Activated CD4-positive, alpha-beta T cell treated with anti-CD3 and anti-CD28 coated beads, Interleukin-2, amount 50 U/mL, for 48 hours (primary cell): Measurements from ENCODE around the gene SEL1L2.
"Not testable (repeated sequence)": the region's sequence is repeated elsewhere in the genome, so short reads cannot be mapped to it uniquely, and the experiment has no call there.

Experiments used
- DNase-seq, 2 experiments: peaks; one replicate each; pipeline ENCODE4 v3.0.0-alpha.2; 2020

SEL1L2 gene, protein sequence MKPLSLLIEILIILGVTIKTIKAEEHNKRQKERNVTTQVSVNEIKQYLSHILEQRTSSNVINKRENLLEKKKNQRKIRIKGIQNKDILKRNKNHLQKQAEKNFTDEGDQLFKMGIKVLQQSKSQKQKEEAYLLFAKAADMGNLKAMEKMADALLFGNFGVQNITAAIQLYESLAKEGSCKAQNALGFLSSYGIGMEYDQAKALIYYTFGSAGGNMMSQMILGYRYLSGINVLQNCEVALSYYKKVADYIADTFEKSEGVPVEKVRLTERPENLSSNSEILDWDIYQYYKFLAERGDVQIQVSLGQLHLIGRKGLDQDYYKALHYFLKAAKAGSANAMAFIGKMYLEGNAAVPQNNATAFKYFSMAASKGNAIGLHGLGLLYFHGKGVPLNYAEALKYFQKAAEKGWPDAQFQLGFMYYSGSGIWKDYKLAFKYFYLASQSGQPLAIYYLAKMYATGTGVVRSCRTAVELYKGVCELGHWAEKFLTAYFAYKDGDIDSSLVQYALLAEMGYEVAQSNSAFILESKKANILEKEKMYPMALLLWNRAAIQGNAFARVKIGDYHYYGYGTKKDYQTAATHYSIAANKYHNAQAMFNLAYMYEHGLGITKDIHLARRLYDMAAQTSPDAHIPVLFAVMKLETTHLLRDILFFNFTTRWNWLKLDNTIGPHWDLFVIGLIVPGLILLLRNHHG

DNA sequence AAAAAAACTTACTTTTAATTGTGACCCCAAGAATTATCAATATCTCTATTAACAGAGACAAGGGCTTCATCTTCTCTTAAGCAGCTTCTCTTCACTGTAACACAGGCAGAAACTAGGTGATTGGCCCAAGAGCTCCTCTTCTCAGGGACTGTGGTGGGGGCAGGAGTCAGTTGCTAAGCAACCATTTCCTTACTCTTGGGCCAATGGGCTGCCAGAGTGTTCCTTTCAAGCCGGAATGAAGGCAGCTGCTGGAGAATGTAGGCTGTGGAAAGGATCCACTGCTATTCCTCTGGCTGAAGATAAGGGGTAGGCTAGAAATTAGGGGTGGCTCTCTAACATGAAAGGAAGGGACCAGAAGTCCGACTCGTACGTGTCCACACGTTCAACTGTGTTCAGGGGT is at the start of gene SEL1L2:
SEL1L2 (minus strand) TSS at position 150 of the 400 bp plus-strand sequence; CDS start at position 70, 80 bp downstream.
- DNase-seq, result no peak

DNA sequence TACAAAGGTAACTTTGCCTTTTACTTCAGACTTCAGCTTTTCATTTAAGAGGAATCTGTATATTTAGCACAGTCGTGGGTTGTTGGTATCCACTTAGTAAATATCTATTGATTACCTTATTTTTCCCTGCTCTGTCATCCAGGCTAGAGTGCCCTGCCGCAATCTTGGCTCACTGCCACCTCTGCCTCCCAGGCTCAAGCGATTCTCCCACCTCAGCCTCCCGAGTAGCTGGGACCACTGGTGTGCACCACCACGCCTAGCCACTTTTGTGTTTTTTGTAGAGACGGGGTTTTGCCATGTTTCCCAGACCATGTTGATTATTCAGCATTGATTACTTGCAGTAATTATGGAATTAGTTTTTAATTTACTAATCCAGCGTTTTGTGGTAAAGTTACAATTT is 46.2 kb upstream of the SEL1L2 start:
- no peak for DNase-seq

DNA sequence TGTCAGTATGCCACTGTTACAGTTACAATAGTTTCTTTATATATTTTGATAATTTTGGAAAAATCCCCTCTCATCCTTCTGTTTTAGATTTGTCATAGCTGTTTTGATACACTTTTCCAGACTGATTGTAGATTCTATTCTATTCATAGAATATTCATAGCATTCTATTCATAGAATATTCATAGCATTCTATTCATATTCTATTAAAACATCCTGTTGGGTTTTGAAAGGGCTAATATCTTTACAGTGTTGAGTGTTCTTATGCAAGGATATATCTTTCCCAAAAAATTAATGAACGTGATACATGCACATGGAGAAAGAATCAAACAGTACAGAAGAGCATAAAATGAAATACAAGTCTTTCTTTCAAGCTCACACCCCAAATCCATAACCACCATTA is 42.9 kb upstream of the SEL1L2 start:
- DNase-seq, result no peak

DNA sequence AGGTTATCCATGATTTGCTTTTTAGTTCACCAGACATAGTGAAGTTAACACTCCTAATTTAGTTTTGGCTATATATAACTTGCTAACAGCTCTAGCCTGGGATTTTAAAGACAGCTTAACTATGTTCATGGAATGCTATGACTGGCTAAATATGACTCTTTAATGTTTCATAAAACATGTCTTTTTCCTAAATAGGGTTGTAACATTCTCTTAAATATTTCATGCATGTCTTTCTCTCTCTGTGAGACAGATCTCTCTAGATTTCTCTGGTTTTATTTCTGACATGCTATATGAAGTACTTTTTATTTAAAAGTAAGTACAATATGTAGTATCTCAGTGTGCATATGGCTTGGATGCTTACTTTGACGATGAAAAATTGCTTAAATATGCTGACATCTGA is 40.6 kb upstream of the SEL1L2 start:
- no peak for DNase-seq

DNA sequence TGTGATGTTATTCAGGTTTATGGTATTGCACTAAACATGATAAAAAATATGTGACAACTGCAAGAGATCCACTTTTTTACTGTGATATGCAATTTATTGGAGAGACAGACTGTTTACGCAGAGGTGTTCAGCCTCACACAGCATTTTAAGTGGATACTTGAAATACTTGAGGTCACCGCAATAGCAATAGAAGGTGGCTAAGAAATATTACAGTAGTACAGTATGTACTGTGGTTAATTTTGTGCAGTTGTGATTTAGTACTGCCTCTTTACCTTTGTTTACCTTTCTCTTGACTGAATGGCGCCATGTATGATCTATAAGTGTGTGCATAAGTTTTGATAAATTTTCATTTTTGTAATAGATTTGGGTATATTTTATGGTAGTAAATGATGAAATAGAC is 22.3 kb upstream of the SEL1L2 start:
- no peak for DNase-seq

DNA sequence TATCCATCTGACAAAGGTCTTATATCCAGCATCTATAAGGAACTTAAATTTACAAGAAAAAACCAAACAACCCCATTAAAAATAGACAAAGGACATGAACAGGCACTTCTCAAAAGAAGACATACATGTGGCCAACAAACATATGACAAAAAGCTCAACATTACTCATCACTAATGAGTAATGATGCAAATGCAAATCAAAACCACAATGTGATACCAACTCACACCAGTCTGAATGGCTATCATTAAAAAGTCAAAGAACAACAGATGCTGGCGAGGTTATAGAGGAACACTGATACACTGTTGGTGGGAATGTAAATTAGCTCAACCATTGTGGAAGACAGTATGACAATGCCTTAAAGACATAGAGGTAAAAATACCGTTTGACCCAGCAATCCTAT is 18.8 kb upstream of the SEL1L2 start:
- no peak for DNase-seq

DNA sequence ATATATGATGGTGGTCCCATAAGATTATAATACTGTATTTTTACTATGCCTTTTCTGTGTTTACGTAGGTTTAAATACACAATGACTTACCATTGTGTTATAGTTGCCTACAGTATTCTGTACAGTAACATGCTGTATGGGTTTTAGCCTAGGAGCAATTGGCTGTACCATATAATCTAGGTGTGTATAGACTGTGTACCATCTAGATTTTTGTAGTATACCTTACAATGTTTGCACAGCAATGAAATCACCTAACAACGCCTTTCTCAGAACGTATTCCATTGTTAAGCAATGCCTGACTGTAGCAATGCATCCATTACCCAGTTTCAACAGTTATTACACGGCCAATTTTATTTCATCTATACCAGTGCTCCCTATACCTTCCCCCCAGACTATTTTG is 15.6 kb upstream of the SEL1L2 start:
- DNase-seq, result no peak

DNA sequence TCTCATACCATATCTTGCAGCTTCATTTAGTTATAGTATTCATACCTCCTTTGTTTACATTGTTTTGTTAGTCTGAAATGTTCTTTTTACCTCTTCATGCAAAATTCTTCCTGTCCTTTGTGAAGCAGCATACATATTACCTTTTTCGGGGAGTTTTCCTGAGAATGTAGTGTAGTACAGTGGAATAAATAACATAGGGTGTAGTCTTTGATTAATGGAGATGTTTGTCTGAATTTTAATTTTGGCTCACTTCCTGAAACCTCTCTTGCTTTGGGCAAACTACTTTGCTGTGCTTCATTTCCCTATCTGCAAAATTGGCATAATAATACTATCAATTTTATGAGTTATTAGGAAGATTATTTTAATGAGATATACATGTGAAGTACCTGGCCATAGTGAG is 10.5 kb upstream of the SEL1L2 start:
- DNase-seq, result no peak

DNA sequence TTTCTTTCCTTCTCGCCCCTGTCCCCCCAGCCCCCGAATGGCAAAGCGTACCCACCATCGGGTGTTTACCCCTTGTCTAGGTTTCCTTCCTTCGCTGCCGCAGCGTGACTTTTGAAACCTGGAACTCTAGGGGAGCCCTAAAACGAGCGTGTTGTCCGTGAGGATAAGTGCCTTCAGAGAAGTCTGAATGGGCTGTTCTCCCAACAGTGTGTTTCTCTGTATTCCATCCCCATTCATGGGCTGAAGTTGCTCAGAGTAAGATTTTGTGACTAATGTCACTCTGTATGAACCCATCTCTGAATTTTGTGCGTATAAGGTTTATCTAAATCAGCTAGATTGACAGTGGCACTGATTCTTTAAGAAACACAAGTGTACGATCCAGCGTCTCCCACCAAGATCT is 5.9 kb upstream of the SEL1L2 start:
- DNase-seq, result no peak

DNA sequence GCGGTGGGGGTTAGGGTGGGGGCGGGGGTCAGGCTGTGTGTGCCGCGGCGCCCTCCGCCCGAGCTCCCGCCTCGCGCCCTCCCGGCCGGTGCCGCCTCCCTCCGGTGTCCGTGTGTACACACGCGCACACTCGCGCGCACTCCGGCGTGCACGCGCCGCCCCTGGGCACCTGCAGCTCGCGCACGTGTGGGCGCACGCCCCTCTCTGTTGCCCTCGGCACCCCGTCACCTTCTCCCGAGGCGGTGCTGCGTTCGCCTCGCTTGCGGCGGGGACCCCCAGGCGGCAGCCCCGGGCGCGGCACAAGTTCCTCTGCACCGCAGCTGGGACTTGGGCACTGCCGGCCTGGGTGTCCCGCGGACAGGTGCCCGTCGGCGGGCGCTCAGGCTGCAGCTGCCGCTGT is 5.4 kb upstream of the SEL1L2 start:
- no peak for DNase-seq

DNA sequence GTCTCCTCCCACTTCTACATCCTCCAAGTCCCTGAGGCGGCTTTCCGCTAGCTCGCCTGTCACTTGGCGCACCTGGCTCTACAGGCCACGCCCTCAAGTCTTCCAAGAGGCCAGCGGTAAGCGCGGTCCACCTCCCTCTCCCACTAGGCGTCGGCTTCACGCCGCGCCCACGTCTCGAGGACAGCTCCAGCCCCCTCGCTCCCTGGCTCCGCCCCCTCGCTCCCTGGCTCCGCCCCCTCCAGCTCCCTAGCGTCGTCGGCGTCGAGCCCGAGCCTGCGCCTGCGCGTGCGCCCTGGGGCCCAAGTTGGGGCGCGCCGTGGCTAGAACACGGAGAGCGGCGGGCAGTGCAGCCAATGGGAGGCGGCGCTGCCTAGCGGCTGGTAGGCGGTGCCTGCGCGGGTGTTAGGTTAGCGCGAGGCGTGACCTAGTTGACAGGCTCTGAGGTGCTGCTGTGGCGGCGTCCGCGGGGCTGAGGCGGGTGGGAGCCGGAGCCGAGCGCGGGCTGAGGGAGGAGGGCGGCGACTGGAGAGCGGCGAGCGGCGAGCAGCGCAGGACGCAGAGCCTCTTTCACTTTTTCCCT is 4.8 kb upstream of the SEL1L2 start, which contains the start of gene MACROD2:
MACROD2 (plus strand) TSS at position 431 of the 580 bp plus-strand sequence.
- DNase-seq, result peak; percentile 12 to 23

DNA sequence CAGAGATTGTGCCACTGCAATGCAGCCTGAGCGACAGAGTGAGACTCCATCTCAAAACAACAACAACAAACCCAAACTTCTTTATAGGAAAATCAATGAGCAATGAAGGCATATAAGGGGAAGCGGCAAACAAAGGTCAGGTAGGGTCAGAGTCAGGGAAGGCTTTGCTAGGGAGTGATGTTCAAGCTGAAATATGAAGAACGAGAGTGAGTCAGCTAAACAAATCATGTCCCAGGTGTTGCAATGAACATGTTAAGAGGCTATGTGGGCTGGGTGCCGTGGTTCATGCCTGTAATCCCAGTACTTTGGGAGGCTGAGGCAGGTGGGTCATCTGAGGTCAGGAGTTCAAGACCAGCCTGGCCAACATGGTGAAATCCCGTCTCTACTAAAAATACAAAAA is 1.5 kb upstream of the SEL1L2 start:
- not testable (repeated sequence) for DNase-seq

DNA sequence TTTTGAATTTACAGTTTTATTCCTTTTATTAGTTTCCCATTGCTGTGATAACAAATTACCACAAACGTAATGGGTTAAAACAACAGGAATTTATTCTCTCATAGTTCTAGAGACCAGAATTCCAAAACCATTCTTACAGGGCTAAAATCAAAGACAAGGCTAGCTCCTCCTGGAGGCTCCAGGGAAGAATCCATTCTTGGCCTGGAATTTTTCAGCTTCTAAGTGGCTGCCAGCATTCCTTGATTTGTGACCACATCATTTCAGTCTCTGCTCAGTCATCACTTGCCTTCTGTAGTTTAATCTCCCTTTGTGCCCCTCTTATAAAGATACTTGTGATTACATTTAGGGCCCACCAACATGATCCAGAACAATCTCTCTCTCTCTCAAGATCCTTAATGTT is 897 bp upstream of the SEL1L2 start:
- no peak for DNase-seq

DNA sequence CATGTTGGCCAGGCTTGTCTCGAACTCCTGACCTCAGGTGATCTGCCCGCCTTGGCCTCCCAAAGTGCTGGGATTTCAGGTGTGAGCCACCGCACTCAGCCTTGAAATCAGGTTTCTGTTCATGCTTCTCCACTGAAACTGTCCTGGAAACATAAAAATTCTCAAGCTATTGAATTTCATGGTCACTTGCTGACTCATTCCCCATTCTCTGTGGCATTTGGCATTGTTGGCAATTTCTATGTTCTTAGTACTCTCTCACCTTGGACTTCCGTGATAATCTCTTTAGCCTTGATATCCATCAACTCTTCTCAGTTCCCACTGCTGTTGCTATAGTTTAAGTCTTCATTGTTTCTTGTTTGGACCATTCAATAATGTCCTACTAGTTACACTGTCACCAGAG is 6.2 kb downstream of the SEL1L2 start:
- DNase-seq, result no peak

DNA sequence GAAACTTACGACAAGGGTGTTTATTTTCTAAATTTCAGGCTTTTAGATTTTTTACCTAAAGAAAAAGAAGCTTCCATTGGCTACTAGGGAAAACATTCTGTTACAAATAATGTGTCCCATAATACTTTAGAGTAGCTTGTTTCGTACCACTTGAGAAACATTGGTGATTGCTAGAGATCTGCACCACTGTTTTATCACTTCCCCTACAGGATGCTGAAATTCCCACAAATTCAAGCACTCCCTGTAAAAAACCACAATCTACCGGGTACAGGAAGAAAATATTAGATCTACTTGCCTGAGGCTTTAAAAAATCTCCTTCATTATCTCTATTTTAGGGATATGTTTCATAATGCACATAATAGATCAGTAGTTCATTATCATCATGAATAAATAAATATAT is 29.9 kb downstream of the SEL1L2 start:
- DNase-seq, result no peak

DNA sequence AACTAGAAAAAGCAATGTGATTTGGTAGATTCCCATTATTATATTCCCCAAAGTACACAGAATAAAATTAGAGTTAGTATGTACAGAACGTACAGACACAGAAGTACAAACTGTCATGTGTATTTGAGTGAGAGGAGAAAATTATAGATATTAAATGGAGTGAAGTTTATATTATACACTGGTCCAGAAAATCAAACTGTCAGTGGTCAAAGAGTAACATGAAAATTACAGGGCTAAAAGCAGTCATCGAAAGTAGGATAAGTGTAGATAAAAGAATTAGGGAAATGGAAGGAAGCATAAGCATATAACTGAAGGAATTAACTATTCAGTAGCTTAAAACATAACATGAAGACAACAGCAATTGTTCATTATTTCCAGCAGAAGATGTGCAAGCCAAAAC is 30.3 kb downstream of the SEL1L2 start:
- DNase-seq, result no peak

DNA sequence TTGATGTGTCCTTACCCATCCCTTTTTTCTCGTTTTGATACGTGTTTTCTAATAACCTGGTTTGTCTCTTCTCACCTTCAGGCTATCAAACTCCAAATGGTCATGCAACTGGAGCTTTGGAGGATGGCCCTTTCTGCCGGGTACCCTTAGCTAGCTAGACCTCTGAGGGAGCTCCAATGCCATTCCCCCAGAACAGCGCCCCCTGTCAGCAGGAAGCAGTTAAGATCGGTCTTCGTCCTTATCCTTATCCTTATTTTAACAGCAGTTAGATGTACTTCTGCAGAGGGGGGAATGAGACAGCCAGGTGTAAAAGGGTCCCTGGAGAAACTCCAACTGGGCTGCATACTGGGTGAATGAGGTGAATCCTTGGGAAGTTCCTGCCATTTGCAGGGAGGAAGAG is 37.2 kb downstream of the SEL1L2 start:
- no peak for DNase-seq

DNA sequence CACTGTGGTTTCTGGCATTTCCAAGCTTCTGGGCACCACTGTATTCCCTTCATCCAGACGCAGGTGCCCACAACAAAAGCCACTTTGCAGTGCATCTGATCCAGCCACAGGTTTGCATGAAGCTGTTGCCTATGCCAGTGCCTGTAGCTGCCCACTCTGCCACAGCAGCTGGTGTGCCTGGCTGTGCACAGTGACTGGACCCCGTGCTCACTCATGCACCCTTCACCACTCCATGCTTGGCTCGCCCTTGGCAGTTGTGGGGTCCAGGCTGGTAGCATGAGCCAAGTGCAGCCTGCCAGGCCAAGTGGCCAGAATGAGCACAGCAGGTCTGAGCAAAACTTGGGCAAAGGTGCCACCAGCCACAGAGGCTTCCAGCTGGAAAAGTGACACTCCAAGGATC is 42.7 kb downstream of the SEL1L2 start:
- no peak for DNase-seq

DNA sequence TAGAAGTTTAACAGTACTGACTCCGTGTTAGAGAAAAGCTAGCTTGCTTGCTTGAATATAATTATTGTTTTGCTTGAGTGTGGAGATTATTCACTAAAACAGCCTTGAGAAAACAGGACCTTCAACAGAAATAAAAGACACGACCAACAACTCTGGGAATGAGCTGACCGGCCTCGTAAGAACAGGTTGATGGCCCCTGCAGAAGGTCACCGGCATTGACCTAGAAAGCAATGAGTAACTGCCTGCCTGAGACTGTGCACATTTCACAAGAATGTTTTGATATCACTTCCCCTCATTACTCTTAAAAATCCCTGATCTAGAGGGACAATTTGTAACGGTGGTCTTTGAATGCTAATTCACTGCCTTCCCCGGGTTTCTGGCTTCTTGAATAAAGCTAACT is 49.4 kb downstream of the SEL1L2 start:
- no peak for DNase-seq

DNA sequence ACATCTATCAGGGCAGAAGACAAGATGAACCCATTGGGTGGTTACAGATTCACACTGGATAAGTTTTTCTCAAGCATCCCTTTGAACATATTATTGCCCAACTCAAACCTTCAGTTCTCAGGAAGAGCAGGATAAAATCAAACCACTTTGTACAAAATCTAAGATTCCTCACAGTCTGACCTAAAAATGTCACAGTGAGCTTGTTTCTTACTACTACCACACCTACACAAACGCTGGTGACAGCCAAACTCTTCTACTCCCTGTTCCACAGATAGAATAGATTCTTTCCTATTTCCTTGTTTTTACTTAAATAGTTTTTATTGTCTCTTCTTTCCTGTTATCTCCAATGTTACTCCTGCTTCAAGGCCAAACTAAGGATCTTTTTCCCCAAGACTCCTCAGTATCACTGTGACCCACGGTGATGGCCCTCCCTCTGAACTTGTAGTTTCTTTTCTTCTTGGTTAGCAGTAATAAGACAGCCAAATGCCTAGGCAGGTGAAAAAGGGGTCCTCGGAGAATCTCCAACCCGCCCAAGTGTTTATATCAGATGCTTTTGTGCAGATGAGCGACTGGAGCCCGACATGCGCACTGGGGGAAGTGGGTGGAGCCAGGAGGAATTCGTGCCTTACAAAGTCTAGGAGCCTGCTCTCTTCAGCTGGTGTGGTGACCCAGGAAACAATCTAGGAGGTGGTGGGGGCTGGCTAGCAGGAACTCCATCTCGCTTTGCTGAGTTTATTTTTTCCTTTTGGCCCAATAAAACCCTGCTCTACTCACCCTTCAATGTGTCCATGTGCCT is 53.4 kb downstream of the SEL1L2 start:
- DNase-seq, result no peak

DNA sequence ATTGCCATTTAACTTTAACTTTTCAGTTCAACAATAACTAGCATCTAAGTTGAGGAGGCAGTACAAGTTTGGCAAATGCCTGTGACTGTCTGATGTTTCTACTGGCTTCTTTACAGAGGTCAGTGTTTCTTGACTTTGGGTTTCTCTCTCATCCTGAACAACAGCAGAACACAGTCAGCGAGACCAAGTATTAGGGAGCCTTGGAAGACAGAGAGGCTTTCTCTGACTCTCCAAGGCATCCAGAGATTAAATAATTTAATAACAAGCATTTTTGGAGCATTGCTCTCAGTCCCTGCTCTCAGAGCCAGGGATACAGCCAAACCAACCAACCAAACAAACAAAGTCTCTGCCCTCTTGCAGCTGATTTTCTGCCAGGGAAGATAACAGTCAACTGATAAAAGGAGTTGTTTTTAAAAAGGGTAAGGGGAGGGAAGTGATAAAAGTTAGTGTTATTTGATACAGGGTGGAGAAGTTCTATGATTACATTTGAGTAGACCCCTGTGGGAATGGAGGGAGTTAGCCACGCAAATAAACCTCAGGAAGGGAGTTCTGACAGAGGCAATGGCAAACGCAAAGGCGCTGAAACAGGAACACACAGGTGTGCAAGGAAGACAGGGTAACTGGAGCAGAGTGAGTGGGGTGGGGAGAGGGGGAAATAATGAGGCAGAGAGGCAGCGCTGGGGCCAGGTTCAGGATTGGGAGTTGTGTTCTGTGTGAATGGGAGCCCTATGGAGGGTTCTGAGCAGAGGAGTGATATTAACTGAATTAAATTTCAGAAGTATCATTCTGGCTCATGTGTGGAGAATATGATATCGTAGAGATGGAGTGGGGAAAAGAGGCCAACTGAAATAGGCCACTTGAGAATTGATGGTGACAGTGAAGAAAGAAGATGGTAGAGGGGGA is 55.2 kb downstream of the SEL1L2 start:
- DNase-seq, result no peak

DNA sequence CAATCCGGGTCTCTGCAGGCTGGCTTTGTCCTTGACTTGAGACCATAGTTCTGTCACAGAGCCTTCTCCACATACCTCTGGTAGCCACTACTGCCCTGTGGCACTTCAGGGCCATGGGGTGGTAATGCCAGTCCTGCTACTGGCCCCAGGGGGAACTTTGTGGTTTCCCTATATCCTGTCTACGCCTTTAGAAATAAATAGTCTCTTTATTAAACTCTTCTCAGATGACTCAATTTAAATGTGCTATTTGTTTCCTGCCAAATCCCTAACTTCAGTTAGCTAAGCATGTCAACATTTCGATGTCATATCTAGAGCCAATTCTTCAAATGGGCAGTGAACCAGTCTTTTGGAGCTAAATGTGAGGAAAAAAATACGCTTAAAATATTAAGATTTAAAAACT is 60.1 kb downstream of the SEL1L2 start:
- DNase-seq, result no peak
